ENCODE results near the gene WNT2B. TPM values are rescaled to one million over a fixed set of nuclear protein-coding genes. Genes with fewer than 3 reads are reported as not detected.

Gene WNT2B
- total RNA-seq, 1 donor from 2014 or later: 18.5 TPM

DNA sequence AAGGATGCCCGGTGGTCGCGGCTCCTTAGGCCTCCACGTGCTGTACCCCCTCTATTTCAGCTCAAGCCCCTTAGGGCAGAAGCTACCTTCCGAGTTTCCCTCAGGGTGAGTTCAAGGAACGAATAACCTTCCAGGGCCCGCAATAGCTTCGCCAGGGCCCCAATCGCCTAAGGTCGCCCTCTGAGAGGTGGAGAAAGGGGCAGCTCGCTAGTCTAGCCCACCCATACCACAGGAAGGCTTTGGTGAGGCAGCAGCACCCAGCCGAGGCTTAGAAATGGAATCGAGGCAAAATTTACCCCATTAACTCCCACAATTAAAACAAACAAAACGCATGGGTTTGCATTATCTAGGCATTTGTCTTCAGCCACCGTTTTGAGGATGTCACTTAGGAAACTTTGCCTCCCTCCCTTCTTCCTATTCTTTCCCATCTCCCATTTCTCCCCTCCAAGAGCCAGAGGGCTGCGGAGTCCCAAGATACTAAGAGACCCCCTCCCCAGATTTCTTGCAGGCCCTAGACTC lies 954 bp downstream of the WNT2B start:
- Histone ChIP-seq H3K36me3 (ENCODE audit: insufficient read depth, low read length) (no peaks in the 10 kb centered on the region), H3K27ac (ENCODE audit: low read depth, low read length) (no peak overlapping the region), H3K9ac (ENCODE audit: low read length) (no peak overlapping the region), H3K4me1 (ENCODE audit: insufficient read depth, low read length) (peaks cover 11% of the 10 kb centered on the region), H3K9me3 (ENCODE audit: insufficient read depth, low read depth, low read length) (no peaks in the 10 kb centered on the region), H3K4me3 (ENCODE audit: insufficient read depth, low read depth, low read length) (no peak overlapping the region), H2AFZ (ENCODE audit: low read depth, low read length) (peak overlapping the region; percentile 51), H3K27me3 (ENCODE audit: insufficient read depth, low read length) (peaks cover 93% of the 10 kb centered on the region), H4K20me1 (ENCODE audit: insufficient read depth, low read length) (peaks cover 8% of the 10 kb centered on the region), H3K79me2 (ENCODE audit: insufficient read depth, low read length) (no peaks in the 10 kb centered on the region), H3K4me2 (ENCODE audit: low read length) (peak overlapping the region; percentile 32)
- no peak for TF ChIP-seq EZH2 (IDR thresholded peaks at IDR 0.05; ENCODE audit: insufficient read depth, low read length)
- no peak for FAIRE-seq
- Mint-ChIP-seq H3K4me3 (ENCODE audit: unreplicated experiment) (peak overlapping the region; percentile 80), H3K27ac (ENCODE audit: unreplicated experiment) (peak overlapping the region; percentile 60), H3K4me1 (ENCODE audit: low read depth, unreplicated experiment) (peaks cover 21% of the 10 kb centered on the region), H3K9me3 (ENCODE audit: unreplicated experiment) (no peaks in the 10 kb centered on the region), H3K36me3 (ENCODE audit: low read depth, unreplicated experiment) (no peaks in the 10 kb centered on the region), H3K27me3 (ENCODE audit: low read depth, unreplicated experiment) (peaks cover 45% of the 10 kb centered on the region)
- DNase-seq (ENCODE audit: low read depth): no peak

DNA sequence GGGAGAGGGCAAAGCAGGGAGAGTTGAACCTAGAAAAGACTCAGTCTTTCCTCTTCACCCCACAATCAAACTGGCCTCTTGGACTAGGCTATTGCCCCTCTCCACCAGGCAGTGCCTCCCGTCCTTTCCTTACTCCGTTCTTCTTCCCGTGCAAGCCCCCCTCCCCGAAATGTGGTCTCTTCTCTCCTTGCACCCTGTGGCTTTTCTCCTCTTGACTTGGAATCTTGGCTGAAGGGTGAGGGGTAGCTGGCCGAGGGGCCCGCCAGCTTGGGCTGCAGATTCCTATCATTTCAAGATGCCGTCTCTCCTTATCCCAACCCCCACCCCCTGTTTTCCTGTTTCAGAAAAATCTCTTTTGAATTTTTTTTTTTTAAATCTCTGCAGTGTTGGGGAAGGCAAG lies 1.6 kb downstream of the WNT2B start:
- no peak overlapping the region for H3K4me3 ChIP-seq (ENCODE audit: insufficient read depth, low read depth, low read length)
- peaks cover 14% of the 10 kb centered on the region for H3K4me1 ChIP-seq (ENCODE audit: insufficient read depth, low read length)
- H3K27me3 ChIP-seq (ENCODE audit: insufficient read depth, low read length): peaks cover 87% of the 10 kb centered on the region
- Mint-ChIP-seq H3K27me3 (ENCODE audit: low read depth, unreplicated experiment) (peaks cover 39% of the 10 kb centered on the region), H3K36me3 (ENCODE audit: low read depth, unreplicated experiment) (no peaks in the 10 kb centered on the region), H3K9me3 (ENCODE audit: unreplicated experiment) (no peaks in the 10 kb centered on the region), H3K27ac (ENCODE audit: unreplicated experiment) (peak overlapping the region; percentile 64), H3K4me3 (ENCODE audit: unreplicated experiment) (peak overlapping the region; percentile 80), H3K4me1 (ENCODE audit: low read depth, unreplicated experiment) (peaks cover 25% of the 10 kb centered on the region)
- H4K20me1 ChIP-seq (ENCODE audit: insufficient read depth, low read length): peaks cover 8% of the 10 kb centered on the region
- no peaks in the 10 kb centered on the region for H3K36me3 ChIP-seq (ENCODE audit: insufficient read depth, low read length)
- DNase-seq (ENCODE audit: low read depth) (no peak), FAIRE-seq (no peak)
- no peak overlapping the region for H3K4me2 ChIP-seq (ENCODE audit: low read length)
- H2AFZ ChIP-seq (ENCODE audit: low read depth, low read length): no peak overlapping the region
- H3K9me3 ChIP-seq (ENCODE audit: insufficient read depth, low read depth, low read length): no peaks in the 10 kb centered on the region
- TF ChIP-seq EZH2 (IDR thresholded peaks at IDR 0.05; ENCODE audit: insufficient read depth, low read length): no peak
- TF ChIP-seq, protein P1, sequence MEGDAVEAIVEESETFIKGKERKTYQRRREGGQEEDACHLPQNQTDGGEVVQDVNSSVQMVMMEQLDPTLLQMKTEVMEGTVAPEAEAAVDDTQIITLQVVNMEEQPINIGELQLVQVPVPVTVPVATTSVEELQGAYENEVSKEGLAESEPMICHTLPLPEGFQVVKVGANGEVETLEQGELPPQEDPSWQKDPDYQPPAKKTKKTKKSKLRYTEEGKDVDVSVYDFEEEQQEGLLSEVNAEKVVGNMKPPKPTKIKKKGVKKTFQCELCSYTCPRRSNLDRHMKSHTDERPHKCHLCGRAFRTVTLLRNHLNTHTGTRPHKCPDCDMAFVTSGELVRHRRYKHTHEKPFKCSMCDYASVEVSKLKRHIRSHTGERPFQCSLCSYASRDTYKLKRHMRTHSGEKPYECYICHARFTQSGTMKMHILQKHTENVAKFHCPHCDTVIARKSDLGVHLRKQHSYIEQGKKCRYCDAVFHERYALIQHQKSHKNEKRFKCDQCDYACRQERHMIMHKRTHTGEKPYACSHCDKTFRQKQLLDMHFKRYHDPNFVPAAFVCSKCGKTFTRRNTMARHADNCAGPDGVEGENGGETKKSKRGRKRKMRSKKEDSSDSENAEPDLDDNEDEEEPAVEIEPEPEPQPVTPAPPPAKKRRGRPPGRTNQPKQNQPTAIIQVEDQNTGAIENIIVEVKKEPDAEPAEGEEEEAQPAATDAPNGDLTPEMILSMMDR (IDR thresholded peaks at IDR 0.05; ENCODE audit: insufficient read depth, low read depth, low read length): no peak
- no peak overlapping the region for H3K27ac ChIP-seq (ENCODE audit: low read depth, low read length)
- H3K9ac ChIP-seq (ENCODE audit: low read length): no peak overlapping the region
- H3K79me2 ChIP-seq (ENCODE audit: insufficient read depth, low read length): no peaks in the 10 kb centered on the region

DNA sequence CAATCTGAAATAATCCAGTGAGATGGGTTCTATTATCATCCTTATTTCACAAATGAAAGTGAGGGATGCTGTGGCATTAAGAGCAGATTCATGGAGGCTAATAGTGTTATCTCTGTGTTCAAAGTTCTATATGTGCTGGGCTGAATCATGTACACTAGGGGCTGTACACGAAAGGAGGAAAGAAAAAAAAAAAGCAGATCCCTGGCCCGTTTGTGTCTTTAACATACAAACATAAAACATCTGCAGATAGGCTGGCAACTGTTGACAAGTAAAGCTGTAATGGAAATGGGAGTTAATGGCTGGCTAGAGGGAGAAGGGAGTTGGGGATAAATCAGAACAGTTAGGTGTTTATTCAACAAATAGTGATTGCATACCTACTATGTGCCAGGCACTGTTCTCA lies 3.1 kb downstream of the WNT2B start:
- peaks cover 31% of the 10 kb centered on the region for H3K27me3 Mint-ChIP-seq (ENCODE audit: low read depth, unreplicated experiment)
- H2AFZ ChIP-seq (ENCODE audit: low read depth, low read length): no peak overlapping the region
- peaks cover 32% of the 10 kb centered on the region for H3K4me1 Mint-ChIP-seq (ENCODE audit: low read depth, unreplicated experiment)
- FAIRE-seq (no peak), DNase-seq (ENCODE audit: low read depth) (no peak)
- no peak overlapping the region for H3K27ac Mint-ChIP-seq (ENCODE audit: unreplicated experiment)
- H3K36me3 ChIP-seq (ENCODE audit: insufficient read depth, low read length): no peaks in the 10 kb centered on the region
- H3K79me2 ChIP-seq (ENCODE audit: insufficient read depth, low read length): no peaks in the 10 kb centered on the region
- no peak overlapping the region for H3K27ac ChIP-seq (ENCODE audit: low read depth, low read length)
- H3K36me3 Mint-ChIP-seq (ENCODE audit: low read depth, unreplicated experiment): peaks cover 6% of the 10 kb centered on the region
- H3K27me3 ChIP-seq (ENCODE audit: insufficient read depth, low read length): peaks cover 79% of the 10 kb centered on the region
- no peak overlapping the region for H3K4me2 ChIP-seq (ENCODE audit: low read length)
- H4K20me1 ChIP-seq (ENCODE audit: insufficient read depth, low read length): peaks cover 15% of the 10 kb centered on the region
- TF ChIP-seq, protein P1 (IDR thresholded peaks at IDR 0.05; ENCODE audit: insufficient read depth, low read depth, low read length): no peak
- no peak for TF ChIP-seq EZH2 (IDR thresholded peaks at IDR 0.05; ENCODE audit: insufficient read depth, low read length)
- H3K4me3 Mint-ChIP-seq (ENCODE audit: unreplicated experiment): no peak overlapping the region
- no peak overlapping the region for H3K9ac ChIP-seq (ENCODE audit: low read length)
- H3K9me3 ChIP-seq (ENCODE audit: insufficient read depth, low read depth, low read length): no peaks in the 10 kb centered on the region
- H3K4me3 ChIP-seq (ENCODE audit: insufficient read depth, low read depth, low read length): no peak overlapping the region
- H3K9me3 Mint-ChIP-seq (ENCODE audit: unreplicated experiment): no peaks in the 10 kb centered on the region
- H3K4me1 ChIP-seq (ENCODE audit: insufficient read depth, low read length): peaks cover 21% of the 10 kb centered on the region

Data from astrocyte (in vitro differentiated cells and primary cell).